IMR-90 (cell line): ENCODE data around the gene ATP6V1E1. TPM values are rescaled to one million over a fixed set of nuclear protein-coding genes. Genes with fewer than 3 reads are reported as not detected.

Experiments used
- ATAC-seq: fragments of 200-7000 bp; cut with Tn5 transposase; 2 replicates; pipeline ENCODE4 v1.9.1; 2020; ENCODE audit warnings: low read depth, mild to moderate bottlenecking, moderate library complexity
- BruUV-seq: library from RNA; stranded (reverse); fragments of 400-500 nt; replicated peaks from 2 replicates; lab custom pipeline; 2021; lab: Mats Ljungman, UMichigan
- CTCF ChIA-PET: fragments of 300-600 bp; formaldehyde crosslinking; extraction: SDS; loops from one replicate; lab custom pipeline; 2021; ENCODE audit warnings: antibody characterized with exemption; lab: Yijun Ruan, JAX
- POLR2A ChIA-PET: fragments of 300-600 bp; sonication (Branson Sonifier 250); formaldehyde crosslinking; loops from one replicate; lab custom pipeline; 2022; ENCODE audit warnings: antibody characterized with exemption; ENCODE audit not compliant: unreplicated experiment; lab: Charles Lee
- DNase-seq: peaks from one replicate; pipeline ENCODE4 v3.0.0; 2013
- H2AFZ ChIP-seq: replicated peaks from 2 replicates; pipeline ENCODE3; 2013; ENCODE audit warnings: low read length, mild to moderate bottlenecking; ENCODE audit not compliant: poor library complexity
- H2AK5ac ChIP-seq: 2 replicates; pipeline ENCODE4 v1.6.1; 2013; ENCODE audit warnings: low read depth, low read length, inconsistent platforms
- H2AK9ac ChIP-seq: replicated peaks from 2 replicates; pipeline ENCODE3; 2013; ENCODE audit warnings: mild to moderate bottlenecking, low read depth, low read length, moderate library complexity; ENCODE audit not compliant: poor library complexity
- H2BK120ac ChIP-seq: 2 replicates; pipeline ENCODE4 v1.6.1; 2013; ENCODE audit warnings: low read depth, low read length, inconsistent platforms
- H2BK15ac ChIP-seq: 3 replicates; pipeline ENCODE4 v1.6.1; 2013; ENCODE audit warnings: low read depth, low read length, inconsistent platforms
- H2BK20ac ChIP-seq: 2 replicates; pipeline ENCODE4 v1.6.1; 2013; ENCODE audit warnings: low read depth, mild to moderate bottlenecking, inconsistent platforms, low read length, moderate library complexity
- H2BK5ac ChIP-seq: 2 replicates; pipeline ENCODE4 v1.6.1; 2013; ENCODE audit warnings: mild to moderate bottlenecking, low read depth, low read length, inconsistent platforms; ENCODE audit not compliant: poor library complexity, severe bottlenecking
- H3K14ac ChIP-seq: replicated peaks from 2 replicates; pipeline ENCODE4 v1.6.1; 2013; ENCODE audit warnings: low read depth, low read length, inconsistent platforms
- H3K18ac ChIP-seq: 2 replicates; pipeline ENCODE4 v1.6.1; 2013; ENCODE audit warnings: low read depth, low read length, control low read depth
- H3K23ac ChIP-seq: 2 replicates; pipeline ENCODE4 v1.6.1; 2013; ENCODE audit warnings: low read depth, low read length, inconsistent platforms
- H3K27ac ChIP-seq: 2 replicates; pipeline ENCODE4 v1.5.1; 2013; ENCODE audit warnings: mild to moderate bottlenecking, control low read depth, low read length; ENCODE audit not compliant: insufficient read depth
- H3K27me3 ChIP-seq: 2 replicates; pipeline ENCODE4 v1.6.1; 2013; ENCODE audit warnings: low read length; ENCODE audit not compliant: control insufficient read depth, insufficient read depth
- H3K36me3 ChIP-seq: 2 replicates; pipeline ENCODE4 v1.6.1; 2013; ENCODE audit warnings: low read length, mixed read lengths; ENCODE audit not compliant: control insufficient read depth, insufficient read depth
- H3K4ac ChIP-seq: 2 replicates; pipeline ENCODE4 v1.6.1; 2013; ENCODE audit warnings: low read depth, low read length, inconsistent platforms
- H3K4me1 ChIP-seq: 2 replicates; pipeline ENCODE4 v1.6.1; 2013; ENCODE audit warnings: low read length, mixed read lengths; ENCODE audit not compliant: control insufficient read depth, insufficient read depth
- H3K4me2 ChIP-seq: 2 replicates; pipeline ENCODE4 v1.6.1; 2013; ENCODE audit warnings: low read depth, mild to moderate bottlenecking, control low read depth, low read length, moderate library complexity
- H3K4me3 ChIP-seq: 2 replicates; pipeline ENCODE4 v1.5.1; 2013; ENCODE audit warnings: low read depth, mild to moderate bottlenecking, control low read depth, low read length, moderate library complexity; ENCODE audit not compliant: insufficient read depth
- H3K56ac ChIP-seq: 2 replicates; pipeline ENCODE4 v1.6.1; 2013; ENCODE audit warnings: low read length, inconsistent platforms; ENCODE audit not compliant: insufficient read depth; ENCODE audit errors: extremely low read depth
- H3K79me1 ChIP-seq, 2 experiments: 2 replicates each; pipeline ENCODE4 v1.6.1; 2013; ENCODE audit warnings: low read length in 2 of 2, inconsistent platforms in 1 of 2, low read depth in 1 of 2
- H3K9ac ChIP-seq: 2 replicates; pipeline ENCODE4 v1.6.1; 2013; ENCODE audit warnings: low read depth, low read length, control low read depth
- H3K9me1 ChIP-seq: 2 replicates; pipeline ENCODE4 v1.6.1; 2013; ENCODE audit warnings: low read length, inconsistent platforms; ENCODE audit not compliant: insufficient read depth
- H3K9me3 ChIP-seq: 2 replicates; pipeline ENCODE4 v1.6.1; 2013; ENCODE audit warnings: low read length; ENCODE audit not compliant: control insufficient read depth, insufficient read depth
- H4K20me1 ChIP-seq: 2 replicates; pipeline ENCODE4 v1.6.1; 2013; ENCODE audit warnings: low read length, inconsistent platforms; ENCODE audit not compliant: insufficient read depth
- H4K5ac ChIP-seq: 2 replicates; pipeline ENCODE4 v1.6.1; 2013; ENCODE audit warnings: mild to moderate bottlenecking, low read depth, low read length, control low read depth
- H4K8ac ChIP-seq, 2 experiments: 2 replicates each; pipeline ENCODE4 v1.6.1; 2013; ENCODE audit warnings: low read depth in 2 of 2, low read length in 2 of 2, control low read depth in 1 of 2, inconsistent platforms in 1 of 2
- H4K91ac ChIP-seq: 2 replicates; pipeline ENCODE4 v1.6.1; 2013; ENCODE audit warnings: low read depth, low read length, inconsistent platforms; ENCODE audit not compliant: insufficient read depth
- BHLHE40 ChIP-seq: fragments of 150-350 bp; IDR thresholded peaks from 2 replicates; pipeline ENCODE4 v1.6.1; 2016; ENCODE audit warnings: mild to moderate bottlenecking, low read depth, low read length
- CEBPB ChIP-seq: IDR thresholded peaks from 2 replicates; pipeline ENCODE4 v1.6.1; 2012; ENCODE audit warnings: low read depth, low read length, improper control_type of control experiment
- CHD1 ChIP-seq: IDR thresholded peaks from 2 replicates; pipeline ENCODE4 v1.6.1; 2012; ENCODE audit warnings: low read depth, low read length, improper control_type of control experiment
- FOS ChIP-seq: fragments of 150-350 bp; IDR thresholded peaks from 2 replicates; pipeline ENCODE4 v1.6.1; 2016; ENCODE audit warnings: low read depth, low read length
- MAFK ChIP-seq: IDR thresholded peaks from 2 replicates; pipeline ENCODE4 v1.6.1; 2012; ENCODE audit warnings: low read depth, low read length, improper control_type of control experiment
- MAZ ChIP-seq: IDR thresholded peaks from 2 replicates; pipeline ENCODE4 v1.6.1; 2012; ENCODE audit warnings: low read depth, mild to moderate bottlenecking, low read length, improper control_type of control experiment, moderate library complexity, borderline replicate concordance
- MXI1 ChIP-seq: IDR thresholded peaks from 2 replicates; pipeline ENCODE4 v1.6.1; 2012; ENCODE audit warnings: low read depth, mild to moderate bottlenecking, low read length, moderate library complexity, borderline replicate concordance
- RAD21 ChIP-seq: IDR thresholded peaks from 2 replicates; pipeline ENCODE4 v1.6.1; 2012; ENCODE audit warnings: low read length, improper control_type of control experiment
- RCOR1 ChIP-seq: IDR thresholded peaks from 2 replicates; pipeline ENCODE4 v1.6.1; 2012; ENCODE audit warnings: mild to moderate bottlenecking, low read length, improper control_type of control experiment; ENCODE audit not compliant: insufficient replicate concordance
- SMC3 ChIP-seq: fragments of 150-350 bp; IDR thresholded peaks from 2 replicates; pipeline ENCODE4 v1.6.1; 2016; ENCODE audit warnings: low read depth, mild to moderate bottlenecking, antibody characterized with exemption, low read length, moderate library complexity
- USF2 ChIP-seq: fragments of 150-350 bp; IDR thresholded peaks from 2 replicates; pipeline ENCODE4 v1.6.1; 2017; ENCODE audit warnings: mild to moderate bottlenecking, antibody characterized with exemption, low read length, low read depth
- WGBS, 2 experiments: methylation state at CpG; one replicate each; pipeline versions ENCODE4 v1.1.5 to v1.1.7; 2013; ENCODE audit warnings: missing lambda C conversion rate in 2 of 2; ENCODE audit not compliant: insufficient read length in 1 of 2; ENCODE audit errors: extremely low coverage in 2 of 2; 5-methylcytosine and 5-hydroxymethylcytosine counted together
- dilution Hi-C: fragments of 300-500 bp; cut with HindIII; formaldehyde crosslinking; loops from one replicate; pipeline ENCODE4 v1.14.3; 2018; ENCODE audit warnings: low sequenced_read_pairs; ENCODE audit not compliant: unreplicated experiment
- in situ Hi-C: fragments of 300-500 bp; cut with MboI; formaldehyde crosslinking; loops from 3 replicates; pipeline ENCODE4 v1.14.3; 2019; ENCODE audit warnings: low sequenced_read_pairs, inconsistent platforms, mixed read lengths
- intact Hi-C: fragments of 100-400 bp; cut with micrococcal nuclease; formaldehyde crosslinking; loops from 2 replicates; pipeline ENCODE4 v1.10.0; 2022
- polyA plus RNA-seq, 3 experiments: library from polyadenylated mRNA; depleted of rRNA; stranded (reverse); fragments of >200 nt; gene quantifications; 2 replicates each; pipeline ENCODE4 v1.2.3, GENCODE V29; 2012; ENCODE audit warnings: low replicate concordance in 1 of 3
- total RNA-seq: library from RNA; depleted of rRNA; stranded (reverse); fragments of >200 nt; gene quantifications from 2 replicates; pipeline ENCODE4 v1.2.3, GENCODE V29; 2012

ATP6V1E1 gene
- total and polyA plus RNA-seq, 2 of the 4 experiments (the other 2 are of a cell fraction), result 144 to 148 TPM

DNA sequence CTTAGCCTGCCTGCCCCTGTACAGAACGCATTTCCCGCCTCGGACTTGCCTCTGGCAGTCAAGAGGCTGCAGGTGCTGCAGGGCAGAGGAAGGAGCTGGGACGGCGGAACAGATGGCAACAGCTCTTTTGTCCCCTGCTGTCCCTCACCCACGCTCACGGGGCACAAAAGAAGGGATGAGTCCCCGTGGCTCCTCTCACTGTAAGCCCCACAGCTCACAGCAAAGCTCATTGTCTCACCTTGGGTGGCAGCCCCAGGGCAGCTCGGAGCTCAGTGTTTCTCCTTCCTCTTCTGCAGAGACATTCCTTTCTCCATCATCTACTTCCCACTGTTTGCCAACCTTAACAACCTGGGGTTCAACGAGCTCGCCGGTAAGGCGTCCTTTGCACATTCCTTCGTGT lies 40.9 kb downstream of the ATP6V1E1 start:
- H2BK15ac ChIP-seq, result no peak overlapping the region
- no peak overlapping the region for H3K4me3 ChIP-seq
- peaks cover 21% of the 10 kb centered on the region for H3K36me3 ChIP-seq
- POLR2A ChIA-PET, result no interaction called here
- H3K18ac ChIP-seq, result no peak overlapping the region
- H3K4ac ChIP-seq, result no peak overlapping the region
- no peaks in the 10 kb centered on the region for H3K4me1 ChIP-seq
- no peak overlapping the region for H2AK9ac ChIP-seq
- H2BK120ac ChIP-seq, result no peak overlapping the region
- H3K56ac ChIP-seq, result no peak overlapping the region
- no peak for DNase-seq
- H2AFZ ChIP-seq, result no peak overlapping the region
- no peaks in the 10 kb centered on the region for H3K27me3 ChIP-seq
- no TSS peak for BruUV-seq
- no peak overlapping the region for H3K27ac ChIP-seq
- H4K91ac ChIP-seq, result no peak overlapping the region
- ATAC-seq, result no peak
- no peaks in the 10 kb centered on the region for H3K9me1 ChIP-seq
- H4K20me1 ChIP-seq, result no peaks in the 10 kb centered on the region
- dilution Hi-C loops, result no loop called here
- H3K9me3 ChIP-seq, result no peaks in the 10 kb centered on the region
- intact Hi-C loops, result loop anchor here (5.0 kb wide), 1 partner anchor 65 kb away; no protein-coding TSS in a partner anchor
- in situ Hi-C loops, result no loop called here
- H2BK20ac ChIP-seq, result no peak overlapping the region
- no peaks in the 10 kb centered on the region for H3K79me1 ChIP-seq
- no peak overlapping the region for H4K8ac ChIP-seq
- H3K14ac ChIP-seq, result no peak overlapping the region
- no peak overlapping the region for H3K4me2 ChIP-seq
- CTCF ChIA-PET, result no interaction called here
- no peak overlapping the region for H4K5ac ChIP-seq
- TF ChIP-seq BHLHE40 (no peak), MAFK (no peak), SMC3 (no peak), FOS (no peak), MAZ (no peak), USF2 (no peak), MXI1 (no peak), CEBPB (no peak), RCOR1 (no peak), RAD21 (no peak), CHD1 (no peak)
- WGBS, 2 experiments, result 86% methylated on average over 4 of the region's 14 CpGs; no CpG with 5 or more reads in 1 of the 2 experiments
- no peak overlapping the region for H3K9ac ChIP-seq
- no peak overlapping the region for H3K23ac ChIP-seq
- H2BK5ac ChIP-seq, result no peak overlapping the region
- H2AK5ac ChIP-seq, result no peak overlapping the region
